ENCODE results near the gene UHRF1. TPM values are rescaled to one million over a fixed set of nuclear protein-coding genes. Genes with fewer than 3 reads are reported as not detected.
A peak's percentile ranks its signal among the peaks of the same experiment; 100 is the strongest.

Gene UHRF1
- total RNA-seq (2021; ENCODE audit: unreplicated experiment) (53.6 TPM), Bru-seq, nascent RNA (percentile 63 among the genes with signal in this experiment), BruChase-seq, experiment 1, labeled RNA remaining after a 2-hour chase (percentile 67 among the genes with signal in this experiment), BruChase-seq, experiment 2, labeled RNA remaining after a 6-hour chase (percentile 81 among the genes with signal in this experiment)
- polyA plus RNA-seq (2012; ENCODE audit: insufficient read length): 30.0 TPM
- long read RNA-seq, transcript UHRF1-205 (17 exons, 3,965 nt): major isoform, 66 of 213 reads
- long read RNA-seq, transcript UHRF1-206 (16 exons, 3,230 nt): minor isoform, 9 of 213 reads
- long read RNA-seq, transcript UHRF1-203 (17 exons, 2,651 nt): minor isoform, 58 of 213 reads
- long read RNA-seq, partial matches to known transcripts: 53 of 213 reads
- long read RNA-seq, other reads (novel, unspliced or antisense): 27 of 213 reads

GRCh38 chr19:4909156-4909896 lies at the start of gene UHRF1:
UHRF1 (plus strand) TSS chr19:4909501; CDS start chr19:4910886, 1,385 bp downstream.
- intact Hi-C loops (cut with micrococcal nuclease; ENCODE audit: unreplicated experiment): no loop called here
- peak within 1 kb of the TSS; percentile 55 to 61 for H3K4me3 ChIP-seq (ENCODE audit: low read depth in 2 of 2, low read length in 2 of 2)
- ChIA-PET POLR2A (no interaction called here), CTCF (no interaction called here)
- peak within 1 kb of the TSS; percentile 93 for H3K27ac ChIP-seq (ENCODE audit: low read length)
- H3K27me3 ChIP-seq (ENCODE audit: control insufficient read depth, insufficient read depth, low read length): no peaks in the 10 kb centered on the region
- H3K36me3 ChIP-seq (ENCODE audit: control insufficient read depth, insufficient read depth, low read length): peaks cover 1% of the 10 kb centered on the region; the same call in 1 of the 2 replicates
- no peak for TF ChIP-seq SIN3A (IDR thresholded peaks at IDR 0.05; ENCODE audit: borderline replicate concordance, insufficient read depth, low read depth, low read length)
- 0 out of 2 replicates have a peak, but pooled peaks have one; percentile 24 for TF ChIP-seq POLR2AphosphoS5 (IDR thresholded peaks at IDR 0.05; ENCODE audit: low read depth, low read length)
- TF ChIP-seq CTCF (IDR thresholded peaks at IDR 0.05): no peak
- no peak for TF ChIP-seq REST (IDR thresholded peaks at IDR 0.05; ENCODE audit: insufficient read depth in 1 of 2, low read depth in 2 of 2, low read length in 1 of 2)
- no peak for TF ChIP-seq TCF7L2 (IDR thresholded peaks at IDR 0.05; ENCODE audit: low read depth, low read length)
- in situ Hi-C loops (cut with HindIII; ENCODE audit: low pct_unique_long_range_greater_than_20kb, low sequenced_read_pairs): no loop called here
- H3K4me1 ChIP-seq (ENCODE audit: control insufficient read depth, insufficient read depth, low read length): peaks cover 20% of the 10 kb centered on the region
- no peaks in the 10 kb centered on the region for H3K9me3 ChIP-seq (ENCODE audit: control insufficient read depth, insufficient read depth, low read depth, low read length)
- no TSS peak for BruUV-seq (replicated peaks)
- DNase-seq (ENCODE audit: low read depth, low spot score) (no peak), ATAC-seq (peak; percentile 65)

- no peaks in the 10 kb centered on the region for H3K36me3 ChIP-seq (ENCODE audit: control insufficient read depth, insufficient read depth, low read length)
- DNase-seq (ENCODE audit: low read depth, low spot score) (no peak), ATAC-seq (no peak)
- in situ Hi-C loops (cut with HindIII; ENCODE audit: low pct_unique_long_range_greater_than_20kb, low sequenced_read_pairs): no loop called here
- no peak overlapping the region for H3K4me3 ChIP-seq (ENCODE audit: low read depth in 2 of 2, low read length in 2 of 2)
- H3K27ac ChIP-seq (ENCODE audit: low read length): no peak overlapping the region
- no TSS peak for BruUV-seq (replicated peaks)
- no peaks in the 10 kb centered on the region for H3K27me3 ChIP-seq (ENCODE audit: control insufficient read depth, insufficient read depth, low read length)
- intact Hi-C loops (cut with micrococcal nuclease; ENCODE audit: unreplicated experiment): no loop called here
- POLR2A ChIA-PET: no interaction called here
- TF ChIP-seq TCF7L2 (IDR thresholded peaks at IDR 0.05; ENCODE audit: low read depth, low read length): no peak
- TF ChIP-seq CTCF (IDR thresholded peaks at IDR 0.05): no peak
- TF ChIP-seq SIN3A (IDR thresholded peaks at IDR 0.05; ENCODE audit: borderline replicate concordance, insufficient read depth, low read depth, low read length): no peak
- no peak for TF ChIP-seq POLR2AphosphoS5 (IDR thresholded peaks at IDR 0.05; ENCODE audit: low read depth, low read length)
- no peak for TF ChIP-seq REST (IDR thresholded peaks at IDR 0.05; ENCODE audit: insufficient read depth in 1 of 2, low read depth in 2 of 2, low read length in 1 of 2)
- CTCF ChIA-PET: interaction anchor here (0.6 kb wide), 1 partner anchor 11 kb away, joined by 4 read pairs; no protein-coding TSS in a partner anchor
- no peaks in the 10 kb centered on the region for H3K9me3 ChIP-seq (ENCODE audit: control insufficient read depth, insufficient read depth, low read depth, low read length)
- H3K4me1 ChIP-seq (ENCODE audit: control insufficient read depth, insufficient read depth, low read length): no peaks in the 10 kb centered on the region
Observed at GRCh38 chr19:4859697-4860096, 49.6 kb upstream of the UHRF1 start.
